Measurements from ENCODE around the gene LYST.

LYST gene

GRCh38 chr1:235675152-235675890 is 191.4 kb downstream of the LYST start:
- no peaks in the 10 kb centered on the region for H3K4me1 ChIP-seq (ENCODE audit: insufficient read depth, low read length)
- H3K27me3 ChIP-seq (ENCODE audit: insufficient read depth, low read length): no peaks in the 10 kb centered on the region
- 95% methylated on average over 9 of the region's 10 CpGs for WGBS
- H3K9ac ChIP-seq (ENCODE audit: low read depth, low read length): no peak overlapping the region
- peaks cover 40% of the 10 kb centered on the region for H3K9me3 ChIP-seq (ENCODE audit: insufficient read depth, low read depth, low read length)
- H3K27ac ChIP-seq (ENCODE audit: low read depth, low read length): no peak overlapping the region
- no peaks in the 10 kb centered on the region for H3K36me3 ChIP-seq (ENCODE audit: insufficient read depth, low read length)
- H3K4me3 ChIP-seq (ENCODE audit: low read length): no peak overlapping the region

GRCh38 chr1:235673981-235674380 is 192.7 kb downstream of the LYST start:
- Histone ChIP-seq H3K9me3 (ENCODE audit: insufficient read depth, low read depth, low read length) (peaks cover 53% of the 10 kb centered on the region), H3K4me1 (ENCODE audit: insufficient read depth, low read length) (no peaks in the 10 kb centered on the region), H3K27me3 (ENCODE audit: insufficient read depth, low read length) (no peaks in the 10 kb centered on the region), H3K27ac (ENCODE audit: low read depth, low read length) (no peak overlapping the region), H3K4me3 (ENCODE audit: low read length) (no peak overlapping the region), H3K9ac (ENCODE audit: low read depth, low read length) (no peak overlapping the region), H3K36me3 (ENCODE audit: insufficient read depth, low read length) (no peaks in the 10 kb centered on the region)
- WGBS: 71% methylated on average over 7 of the region's 7 CpGs

GRCh38 chr1:235671992-235672391 is 194.7 kb downstream of the LYST start:
- 90% methylated on average over 1 of the region's 1 CpG for WGBS
- peaks cover 56% of the 10 kb centered on the region for H3K9me3 ChIP-seq (ENCODE audit: insufficient read depth, low read depth, low read length)
- no peak overlapping the region for H3K27ac ChIP-seq (ENCODE audit: low read depth, low read length)
- no peak overlapping the region for H3K4me3 ChIP-seq (ENCODE audit: low read length)
- no peak overlapping the region for H3K9ac ChIP-seq (ENCODE audit: low read depth, low read length)
- H3K4me1 ChIP-seq (ENCODE audit: insufficient read depth, low read length): no peaks in the 10 kb centered on the region
- no peaks in the 10 kb centered on the region for H3K36me3 ChIP-seq (ENCODE audit: insufficient read depth, low read length)
- no peaks in the 10 kb centered on the region for H3K27me3 ChIP-seq (ENCODE audit: insufficient read depth, low read length)

GRCh38 chr1:235670157-235670776 is 196.4 kb downstream of the LYST start:
- Histone ChIP-seq H3K9me3 (ENCODE audit: insufficient read depth, low read depth, low read length) (peaks cover 45% of the 10 kb centered on the region), H3K27me3 (ENCODE audit: insufficient read depth, low read length) (no peaks in the 10 kb centered on the region), H3K4me1 (ENCODE audit: insufficient read depth, low read length) (no peaks in the 10 kb centered on the region), H3K36me3 (ENCODE audit: insufficient read depth, low read length) (no peaks in the 10 kb centered on the region), H3K27ac (ENCODE audit: low read depth, low read length) (no peak overlapping the region), H3K9ac (ENCODE audit: low read depth, low read length) (no peak overlapping the region), H3K4me3 (ENCODE audit: low read length) (no peak overlapping the region)
- 93% methylated on average over 7 of the region's 8 CpGs for WGBS

- Histone ChIP-seq H3K9me3 (ENCODE audit: insufficient read depth, low read depth, low read length) (peaks cover 37% of the 10 kb centered on the region), H3K27ac (ENCODE audit: low read depth, low read length) (no peak overlapping the region), H3K27me3 (ENCODE audit: insufficient read depth, low read length) (no peaks in the 10 kb centered on the region), H3K36me3 (ENCODE audit: insufficient read depth, low read length) (no peaks in the 10 kb centered on the region), H3K9ac (ENCODE audit: low read depth, low read length) (no peak overlapping the region), H3K4me1 (ENCODE audit: insufficient read depth, low read length) (no peaks in the 10 kb centered on the region), H3K4me3 (ENCODE audit: low read length) (no peak overlapping the region)
- WGBS: 96% methylated on average over 3 of the region's 3 CpGs
Measured at GRCh38 chr1:235669277-235669676, 197.4 kb downstream of the LYST start.

- 71% methylated on average over 2 of the region's 4 CpGs for WGBS
- Histone ChIP-seq H3K9me3 (ENCODE audit: insufficient read depth, low read depth, low read length) (peaks cover 3% of the 10 kb centered on the region; the same call in 1 of the 2 replicates), H3K27me3 (ENCODE audit: insufficient read depth, low read length) (no peaks in the 10 kb centered on the region), H3K4me3 (ENCODE audit: low read length) (no peak overlapping the region), H3K36me3 (ENCODE audit: insufficient read depth, low read length) (no peaks in the 10 kb centered on the region), H3K4me1 (ENCODE audit: insufficient read depth, low read length) (peaks cover 32% of the 10 kb centered on the region), H3K27ac (ENCODE audit: low read depth, low read length) (no peak overlapping the region), H3K9ac (ENCODE audit: low read depth, low read length) (no peak overlapping the region)
Measured at GRCh38 chr1:235663628-235664027, 203.1 kb downstream of the LYST start.

- peaks cover 32% of the 10 kb centered on the region for H3K4me1 ChIP-seq (ENCODE audit: insufficient read depth, low read length)
- H3K36me3 ChIP-seq (ENCODE audit: insufficient read depth, low read length): no peaks in the 10 kb centered on the region
- H3K27me3 ChIP-seq (ENCODE audit: insufficient read depth, low read length): no peaks in the 10 kb centered on the region
- peaks cover 3% of the 10 kb centered on the region; the same call in 1 of the 2 replicates for H3K9me3 ChIP-seq (ENCODE audit: insufficient read depth, low read depth, low read length)
- 62% methylated on average over 2 of the region's 2 CpGs for WGBS
- no peak overlapping the region for H3K9ac ChIP-seq (ENCODE audit: low read depth, low read length)
- H3K27ac ChIP-seq (ENCODE audit: low read depth, low read length): no peak overlapping the region; the same call in 1 of the 2 replicates
- no peak overlapping the region for H3K4me3 ChIP-seq (ENCODE audit: low read length)
Measured at GRCh38 chr1:235661568-235661967, 205.1 kb downstream of the LYST start.

GRCh38 chr1:235659186-235659771 is 207.4 kb downstream of the LYST start:
- Histone ChIP-seq H3K36me3 (ENCODE audit: insufficient read depth, low read length) (no peaks in the 10 kb centered on the region), H3K27ac (ENCODE audit: low read depth, low read length) (no peak overlapping the region), H3K27me3 (ENCODE audit: insufficient read depth, low read length) (no peaks in the 10 kb centered on the region), H3K9me3 (ENCODE audit: insufficient read depth, low read depth, low read length) (peaks cover 3% of the 10 kb centered on the region; the same call in 1 of the 2 replicates), H3K4me1 (ENCODE audit: insufficient read depth, low read length) (peaks cover 32% of the 10 kb centered on the region), H3K9ac (ENCODE audit: low read depth, low read length) (no peak overlapping the region), H3K4me3 (ENCODE audit: low read length) (no peak overlapping the region)
- WGBS: 93% methylated on average over 14 of the region's 14 CpGs

- Histone ChIP-seq H3K9me3 (ENCODE audit: insufficient read depth, low read depth, low read length) (no peaks in the 10 kb centered on the region), H3K36me3 (ENCODE audit: insufficient read depth, low read length) (no peaks in the 10 kb centered on the region), H3K4me1 (ENCODE audit: insufficient read depth, low read length) (peaks cover 21% of the 10 kb centered on the region), H3K4me3 (ENCODE audit: low read length) (no peak overlapping the region), H3K9ac (ENCODE audit: low read depth, low read length) (no peak overlapping the region), H3K27ac (ENCODE audit: low read depth, low read length) (no peak overlapping the region), H3K27me3 (ENCODE audit: insufficient read depth, low read length) (peaks cover 1% of the 10 kb centered on the region; the same call in 1 of the 2 replicates)
- 95% methylated on average over 5 of the region's 5 CpGs for WGBS
Measured at GRCh38 chr1:235657747-235658526, 208.8 kb downstream of the LYST start.

- peaks cover 8% of the 10 kb centered on the region; the same call in 1 of the 2 replicates for H3K27me3 ChIP-seq (ENCODE audit: insufficient read depth, low read length)
- no peaks in the 10 kb centered on the region for H3K36me3 ChIP-seq (ENCODE audit: insufficient read depth, low read length)
- H3K4me1 ChIP-seq (ENCODE audit: insufficient read depth, low read length): peaks cover 14% of the 10 kb centered on the region
- H3K27ac ChIP-seq (ENCODE audit: low read depth, low read length): no peak overlapping the region
- WGBS: 87% methylated on average over 3 of the region's 5 CpGs
- H3K9me3 ChIP-seq (ENCODE audit: insufficient read depth, low read depth, low read length): no peaks in the 10 kb centered on the region
- no peak overlapping the region for H3K9ac ChIP-seq (ENCODE audit: low read depth, low read length)
- H3K4me3 ChIP-seq (ENCODE audit: low read length): no peak overlapping the region
Measured at GRCh38 chr1:235657269-235657668, 209.4 kb downstream of the LYST start.

- Histone ChIP-seq H3K27ac (ENCODE audit: low read depth, low read length) (no peak overlapping the region), H3K9me3 (ENCODE audit: insufficient read depth, low read depth, low read length) (no peaks in the 10 kb centered on the region), H3K36me3 (ENCODE audit: insufficient read depth, low read length) (no peaks in the 10 kb centered on the region), H3K4me1 (ENCODE audit: insufficient read depth, low read length) (peaks cover 16% of the 10 kb centered on the region), H3K9ac (ENCODE audit: low read depth, low read length) (no peak overlapping the region), H3K4me3 (ENCODE audit: low read length) (no peak overlapping the region), H3K27me3 (ENCODE audit: insufficient read depth, low read length) (peaks cover 38% of the 10 kb centered on the region)
- 95% methylated on average over 9 of the region's 11 CpGs for WGBS
Measured at GRCh38 chr1:235652364-235652763, 214.3 kb downstream of the LYST start.
